Stimulated activated CD4-positive, alpha-beta T cell treated with anti-CD3 and anti-CD28 coated beads, Interleukin-1b, Interleukin-23, amount 100 ng/mL, for 1 hour (primary cell): ENCODE data around the gene LRFN3.
"Not testable (repeated sequence)": the region's sequence is repeated elsewhere in the genome, so short reads cannot be mapped to it uniquely, and the experiment has no call there.

Source experiments
- DNase-seq, 2 donors: peaks; one replicate each; pipeline ENCODE4 v3.0.0-alpha.2; 2020; ENCODE audit warnings: low read depth in 2 of 2

The LRFN3 gene

GRCh38 chr19:35977446-35978222 is 41.5 kb downstream of the LRFN3 start:
- DNase-seq = no peak

GRCh38 chr19:35978271-35978670 is 42.1 kb downstream of the LRFN3 start:
- no peak for DNase-seq

- DNase-seq = no peak
These were observed 42.7 kb downstream of the LRFN3 start for GRCh38 chr19:35978832-35979365.

- not testable (repeated sequence) for DNase-seq
These were observed 44.8 kb downstream of the LRFN3 start for GRCh38 chr19:35980997-35981396.

- DNase-seq = no peak
These were observed 47.0 kb downstream of the LRFN3 start for GRCh38 chr19:35983177-35983576.

GRCh38 chr19:35986111-35986510 is 49.9 kb downstream of the LRFN3 start:
- DNase-seq = no peak

GRCh38 chr19:35986664-35987570 is 50.7 kb downstream of the LRFN3 start:
- DNase-seq = no peak

- DNase-seq = no peak
These were observed 51.4 kb downstream of the LRFN3 start for GRCh38 chr19:35987571-35987896.

- DNase-seq = no peak
These were observed 52.6 kb downstream of the LRFN3 start for GRCh38 chr19:35988824-35989223.

DNA sequence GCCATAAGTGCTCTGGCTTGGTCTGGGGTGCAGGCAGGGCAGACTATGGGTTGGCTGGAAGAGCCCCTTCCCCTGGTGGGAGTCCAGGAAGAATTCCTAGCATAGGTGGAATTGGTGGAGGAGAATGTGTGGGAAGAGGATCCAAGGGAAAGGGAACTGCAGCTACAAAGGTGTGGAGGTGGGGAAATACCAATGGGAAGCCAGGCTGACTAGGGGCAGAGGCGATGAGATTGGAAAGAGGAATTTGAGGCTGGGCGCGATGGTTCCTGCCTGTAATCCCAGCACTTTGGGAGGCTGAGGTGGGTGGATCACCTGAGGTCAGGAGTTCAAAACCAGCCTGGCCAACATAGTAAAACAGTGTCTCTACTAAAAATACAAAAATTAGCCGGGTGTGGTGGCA is 54.0 kb downstream of the LRFN3 start:
- no peak for DNase-seq

DNA sequence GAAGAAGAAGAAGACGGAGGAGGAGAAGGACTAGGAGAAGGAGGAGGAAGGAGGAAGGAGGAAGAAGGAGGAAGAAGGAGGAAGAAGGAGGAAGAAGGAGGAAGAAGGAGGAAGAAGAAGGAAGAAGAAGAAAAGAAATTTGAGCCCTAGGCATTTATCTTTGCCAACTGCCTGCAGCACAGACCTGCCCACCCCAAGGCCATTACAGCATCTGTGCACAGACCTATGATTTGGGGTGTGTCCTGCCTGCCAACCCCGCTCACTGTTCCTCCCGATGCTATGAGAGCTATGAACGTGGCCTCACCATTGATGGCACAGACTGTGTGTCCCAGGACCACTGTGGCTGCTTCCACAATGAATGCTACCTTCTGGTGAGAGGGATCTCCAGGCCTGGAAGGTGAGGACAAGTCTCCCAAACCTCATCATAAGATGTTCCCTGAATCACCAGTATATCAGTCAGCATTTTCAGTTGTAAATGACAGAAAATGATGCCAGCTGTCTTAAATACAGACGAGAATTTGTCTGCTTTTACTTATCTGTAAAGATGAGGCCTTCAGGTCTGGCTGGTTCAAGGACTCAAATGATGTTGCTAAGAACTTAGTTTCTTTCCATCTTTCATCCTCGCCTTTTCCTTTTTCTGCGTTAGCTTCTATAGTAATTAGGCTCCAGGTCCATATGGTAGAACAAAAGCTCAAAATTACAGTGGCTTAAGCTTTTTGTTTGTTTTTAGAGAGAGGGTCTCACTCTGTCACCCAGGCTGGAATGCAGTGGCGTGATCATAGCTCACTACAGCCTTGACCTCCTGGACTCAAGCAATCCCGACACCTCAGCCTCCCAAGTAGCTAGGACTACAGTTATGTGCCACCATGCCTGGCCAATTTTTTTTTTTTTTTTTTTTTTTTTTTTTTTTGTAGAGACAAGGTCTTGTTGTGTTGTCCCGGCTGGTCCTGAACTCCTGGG is 54.9 kb downstream of the LRFN3 start:
- DNase-seq = no peak

DNA sequence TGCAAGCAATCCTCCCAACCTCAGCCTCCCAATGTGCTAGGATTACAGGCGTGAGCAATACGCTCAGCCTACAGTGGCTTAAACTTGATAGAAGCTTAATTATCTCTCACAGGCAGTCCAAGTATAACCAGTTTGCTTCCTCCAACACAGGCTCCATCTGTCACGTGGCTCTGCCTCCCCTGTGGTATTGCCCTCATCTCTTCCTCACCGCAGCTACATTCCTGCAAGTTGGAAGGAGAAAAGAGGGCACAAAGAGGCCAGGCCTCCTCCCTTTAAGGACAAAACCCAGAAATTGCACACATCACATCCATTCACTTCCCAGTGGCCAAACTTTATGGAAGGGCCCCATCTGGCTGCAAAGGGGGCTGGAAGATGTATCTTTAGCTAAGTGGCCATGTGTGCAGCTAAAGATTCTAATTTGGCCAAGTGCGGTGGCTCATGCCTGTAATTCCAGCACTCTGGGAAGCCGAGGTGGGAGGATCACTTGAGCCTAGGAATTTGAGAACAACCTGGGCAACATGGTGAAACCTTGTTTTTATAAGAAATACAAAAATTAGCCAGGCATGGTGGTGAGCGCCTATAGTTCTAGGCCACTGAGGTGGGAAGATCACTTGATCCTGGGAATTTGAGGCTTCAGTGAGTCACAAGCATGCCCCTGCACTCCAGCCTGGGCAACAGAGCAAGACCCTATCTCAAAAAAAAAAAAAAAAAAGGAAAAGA is 55.7 kb downstream of the LRFN3 start:
- no peak for DNase-seq

GRCh38 chr19:35992907-35993765 is 57.0 kb downstream of the LRFN3 start:
- DNase-seq = no peak

GRCh38 chr19:35993923-35994598 is 57.9 kb downstream of the LRFN3 start:
- DNase-seq = no peak
